HepG2 (cell line): ENCODE measurements around the gene PKMYT1. TPM values are rescaled to one million over a fixed set of nuclear protein-coding genes. Genes with fewer than 3 reads are reported as not detected.

Experiments used
- CREB1 ChIP-seq, 2 experiments: fragments of 450-650 bp in 1 of 2; IDR thresholded peaks; 2 replicates each; pipeline ENCODE4 v1.6.1; 2016 to 2017; ENCODE audit warnings: control low read depth in 1 of 2, mild to moderate bottlenecking in 1 of 2, missing compliant biosample characterization in 1 of 2, missing genetic modification characterization in 1 of 2
- FOXA3 ChIP-seq: IDR thresholded peaks from 2 replicates; pipeline ENCODE4 v1.6.1; 2016; ENCODE audit warnings: missing genetic modification reagents, missing compliant biosample characterization
- FOXP1 ChIP-seq, 2 experiments: fragments of 450-650 bp in 1 of 2; IDR thresholded peaks; 2 replicates each; pipeline ENCODE4 v1.6.1; 2017 to 2018; ENCODE audit warnings: antibody characterized with exemption in 1 of 2
- NKX3-1 ChIP-seq: sonication (generic); formaldehyde crosslinking; IDR thresholded peaks from 2 replicates; pipeline ENCODE4 v1.5.0; 2020; ENCODE audit warnings: missing genetic modification reagents
- PAXIP1 ChIP-seq: sonication (generic); formaldehyde crosslinking; conservative IDR thresholded peaks from 2 replicates; pipeline ENCODE4 v1.4.0; 2020; ENCODE audit warnings: mild to moderate bottlenecking, missing genetic modification reagents, moderate library complexity
- POGK ChIP-seq: sonication (generic); formaldehyde crosslinking; conservative IDR thresholded peaks from 2 replicates; pipeline ENCODE4 v1.8.0; 2022; ENCODE audit warnings: mild to moderate bottlenecking, moderate library complexity, missing genetic modification reagents
- RBFOX2 ChIP-seq: fragments of 200-400 bp; formaldehyde crosslinking; IDR thresholded peaks from 2 replicates; pipeline ENCODE4 v1.6.1; 2017; ENCODE audit warnings: low read depth, mild to moderate bottlenecking, low read length
- REPIN1 ChIP-seq: sonication (generic); formaldehyde crosslinking; IDR thresholded peaks from 2 replicates; pipeline ENCODE4 v1.8.0; 2022; ENCODE audit warnings: missing genetic modification reagents, low read depth, mild to moderate bottlenecking, borderline replicate concordance
- RFXANK ChIP-seq: IDR thresholded peaks from 2 replicates; pipeline ENCODE4 v1.6.1; 2016
- U2AF1 ChIP-seq: fragments of 200-400 bp; formaldehyde crosslinking; optimal IDR thresholded peaks from 2 replicates; pipeline ENCODE3; 2017; ENCODE audit warnings: mild to moderate bottlenecking, low read depth, low read length
- ZNF350 ChIP-seq: sonication (generic); formaldehyde crosslinking; IDR thresholded peaks from 2 replicates; pipeline ENCODE4 v1.4.0; 2020; ENCODE audit warnings: mild to moderate bottlenecking, low read depth, missing genetic modification reagents, borderline replicate concordance
- ZNF577 ChIP-seq: sonication (generic); formaldehyde crosslinking; IDR thresholded peaks from 2 replicates; pipeline ENCODE4 v1.4.0; 2020; ENCODE audit warnings: mild to moderate bottlenecking, low read depth, missing genetic modification reagents, borderline replicate concordance
- polyA plus RNA-seq, 8 experiments: library from polyadenylated mRNA; depleted of rRNA in 3 of 8; stranded (reverse) in 7 of 8; unstranded in 1 of 8; fragments of >200 nt; fragmentation: Illumina TruSeq in 4 of 8; extraction: Trizol in 4 of 8; gene quantifications; 2 replicates each; pipeline versions ENCODE4 v1.2.1 to v1.2.3, GENCODE V29; 2011 to 2016; ENCODE audit warnings: low read depth in 4 of 8, missing spikeins in 1 of 8, mixed read lengths in 1 of 8; ENCODE audit not compliant: insufficient read depth in 1 of 8
- total RNA-seq, 5 experiments: library from RNA; depleted of rRNA; stranded (reverse); fragments of >200 nt; fragmentation: Illumina TruSeq; extraction: Trizol; gene quantifications; 2 replicates each; pipeline ENCODE4 v1.2.3, GENCODE V29; 2016; ENCODE audit warnings: low read depth in 1 of 5
- TF ChIP-seq, protein P1 (sequence below): sonication (generic); formaldehyde crosslinking; IDR thresholded peaks from 2 replicates; pipeline ENCODE4 v1.5.1; 2020; ENCODE audit warnings: mild to moderate bottlenecking, missing genetic modification reagents, moderate library complexity
- TF ChIP-seq, protein P2 (sequence below): sonication (generic); formaldehyde crosslinking; IDR thresholded peaks from 2 replicates; pipeline ENCODE4 v1.4.0; 2020; ENCODE audit warnings: missing genetic modification reagents
- TF ChIP-seq, protein P3 (sequence below): IDR thresholded peaks from 2 replicates; pipeline ENCODE4 v1.6.1; 2016; ENCODE audit warnings: mild to moderate bottlenecking

The PKMYT1 gene
- total and polyA plus RNA-seq, 2 of the 13 experiments (the other 11 are each of a cell fraction or from before 2014, with no cell fraction given) = 7.0 to 27.8 TPM

DNA sequence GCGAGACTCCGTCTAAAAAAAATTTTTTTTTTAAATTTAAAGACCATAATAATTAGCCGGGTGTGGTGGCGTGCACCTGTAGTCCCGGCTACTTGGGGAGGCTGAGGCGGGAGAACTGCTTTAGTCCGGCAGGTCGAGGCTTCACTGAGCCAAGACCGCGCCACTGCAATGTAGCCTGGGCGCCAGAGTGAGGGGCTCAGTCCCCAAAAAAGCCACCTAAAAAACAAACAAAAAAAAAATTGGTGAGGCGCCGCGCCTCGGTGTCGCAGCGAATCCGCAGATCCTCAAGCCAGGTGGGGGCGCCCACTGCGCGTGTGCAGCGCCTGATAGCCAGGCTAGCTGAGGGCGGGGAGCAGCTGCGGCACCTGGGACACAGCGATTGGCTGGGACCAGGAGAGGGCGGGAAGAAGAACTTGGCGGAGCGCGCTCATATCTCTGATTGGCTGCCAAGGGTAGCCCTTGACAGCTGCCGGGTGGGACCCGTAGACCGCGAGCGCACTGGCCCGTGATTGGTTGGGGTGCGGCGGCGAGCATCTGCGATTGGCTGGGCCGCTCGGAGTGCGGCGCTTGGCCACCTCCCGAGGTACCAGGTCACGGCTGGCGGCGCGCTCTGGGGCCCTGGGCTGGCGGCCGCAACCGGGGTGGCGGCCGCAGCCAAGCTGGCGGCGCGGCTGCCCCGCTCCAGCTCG lies 23.5 kb upstream of the PKMYT1 start (continued):
- TF ChIP-seq, protein P1, sequence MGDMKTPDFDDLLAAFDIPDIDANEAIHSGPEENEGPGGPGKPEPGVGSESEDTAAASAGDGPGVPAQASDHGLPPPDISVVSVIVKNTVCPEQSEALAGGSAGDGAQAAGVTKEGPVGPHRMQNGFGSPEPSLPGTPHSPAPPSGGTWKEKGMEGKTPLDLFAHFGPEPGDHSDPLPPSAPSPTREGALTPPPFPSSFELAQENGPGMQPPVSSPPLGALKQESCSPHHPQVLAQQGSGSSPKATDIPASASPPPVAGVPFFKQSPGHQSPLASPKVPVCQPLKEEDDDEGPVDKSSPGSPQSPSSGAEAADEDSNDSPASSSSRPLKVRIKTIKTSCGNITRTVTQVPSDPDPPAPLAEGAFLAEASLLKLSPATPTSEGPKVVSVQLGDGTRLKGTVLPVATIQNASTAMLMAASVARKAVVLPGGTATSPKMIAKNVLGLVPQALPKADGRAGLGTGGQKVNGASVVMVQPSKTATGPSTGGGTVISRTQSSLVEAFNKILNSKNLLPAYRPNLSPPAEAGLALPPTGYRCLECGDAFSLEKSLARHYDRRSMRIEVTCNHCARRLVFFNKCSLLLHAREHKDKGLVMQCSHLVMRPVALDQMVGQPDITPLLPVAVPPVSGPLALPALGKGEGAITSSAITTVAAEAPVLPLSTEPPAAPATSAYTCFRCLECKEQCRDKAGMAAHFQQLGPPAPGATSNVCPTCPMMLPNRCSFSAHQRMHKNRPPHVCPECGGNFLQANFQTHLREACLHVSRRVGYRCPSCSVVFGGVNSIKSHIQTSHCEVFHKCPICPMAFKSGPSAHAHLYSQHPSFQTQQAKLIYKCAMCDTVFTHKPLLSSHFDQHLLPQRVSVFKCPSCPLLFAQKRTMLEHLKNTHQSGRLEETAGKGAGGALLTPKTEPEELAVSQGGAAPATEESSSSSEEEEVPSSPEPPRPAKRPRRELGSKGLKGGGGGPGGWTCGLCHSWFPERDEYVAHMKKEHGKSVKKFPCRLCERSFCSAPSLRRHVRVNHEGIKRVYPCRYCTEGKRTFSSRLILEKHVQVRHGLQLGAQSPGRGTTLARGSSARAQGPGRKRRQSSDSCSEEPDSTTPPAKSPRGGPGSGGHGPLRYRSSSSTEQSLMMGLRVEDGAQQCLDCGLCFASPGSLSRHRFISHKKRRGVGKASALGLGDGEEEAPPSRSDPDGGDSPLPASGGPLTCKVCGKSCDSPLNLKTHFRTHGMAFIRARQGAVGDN (CRISPR knock-in tag) = peak; percentile 80
- peak; percentile 35; the same call in 1 of the 2 replicates for TF ChIP-seq FOXA3
- TF ChIP-seq U2AF1 = no peak
- TF ChIP-seq CREB1 (IDR thresholded peaks at IDR 0.05) = peak; percentile 79
- no peak for TF ChIP-seq CREB1 (CRISPR knock-in tag; IDR thresholded peaks at IDR 0.05)
- TF ChIP-seq PAXIP1 (CRISPR knock-in tag) = peak; percentile 39
- peak; percentile 53 for TF ChIP-seq RBFOX2
- peak; percentile 60; the same call in 1 of the 2 replicates for TF ChIP-seq REPIN1 (CRISPR knock-in tag)
- TF ChIP-seq NKX3-1 = no peak
- 0 out of 2 replicates have a peak, but pooled peaks have one; percentile 51 for TF ChIP-seq POGK (CRISPR knock-in tag)
- no peak for TF ChIP-seq ZNF577 (CRISPR knock-in tag)
- TF ChIP-seq, protein P2, sequence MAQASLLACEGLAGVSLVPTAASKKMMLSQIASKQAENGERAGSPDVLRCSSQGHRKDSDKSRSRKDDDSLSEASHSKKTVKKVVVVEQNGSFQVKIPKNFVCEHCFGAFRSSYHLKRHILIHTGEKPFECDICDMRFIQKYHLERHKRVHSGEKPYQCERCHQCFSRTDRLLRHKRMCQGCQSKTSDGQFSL = no peak
- no peak for TF ChIP-seq FOXP1 (IDR thresholded peaks at IDR 0.05)
- TF ChIP-seq FOXP1 (CRISPR knock-in tag; IDR thresholded peaks at IDR 0.05) = 0 out of 2 replicates have a peak, but pooled peaks have one; percentile 13
- TF ChIP-seq, protein P3, sequence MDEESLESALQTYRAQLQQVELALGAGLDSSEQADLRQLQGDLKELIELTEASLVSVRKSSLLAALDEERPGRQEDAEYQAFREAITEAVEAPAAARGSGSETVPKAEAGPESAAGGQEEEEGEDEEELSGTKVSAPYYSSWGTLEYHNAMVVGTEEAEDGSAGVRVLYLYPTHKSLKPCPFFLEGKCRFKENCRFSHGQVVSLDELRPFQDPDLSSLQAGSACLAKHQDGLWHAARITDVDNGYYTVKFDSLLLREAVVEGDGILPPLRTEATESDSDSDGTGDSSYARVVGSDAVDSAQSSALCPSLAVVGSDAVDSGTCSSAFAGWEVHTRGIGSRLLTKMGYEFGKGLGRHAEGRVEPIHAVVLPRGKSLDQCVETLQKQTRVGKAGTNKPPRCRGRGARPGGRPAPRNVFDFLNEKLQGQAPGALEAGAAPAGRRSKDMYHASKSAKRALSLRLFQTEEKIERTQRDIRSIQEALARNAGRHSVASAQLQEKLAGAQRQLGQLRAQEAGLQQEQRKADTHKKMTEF (CRISPR knock-in tag) = peak; percentile 69
- TF ChIP-seq RFXANK (CRISPR knock-in tag) = peak; percentile 67; the same call in 1 of the 2 replicates
- TF ChIP-seq ZNF350 (CRISPR knock-in tag) = peak; percentile 62; the same call in 1 of the 2 replicates
